SK-N-SH (cell line): Measurements from ENCODE around the gene CIT.

Experiments used
- FOXJ3 ChIP-seq: sonication (generic); formaldehyde crosslinking; IDR thresholded peaks from 2 replicates; pipeline ENCODE4 v1.5.1; 2020; ENCODE audit warnings: mild to moderate bottlenecking, missing genetic modification reagents
- FOXM1 ChIP-seq: IDR thresholded peaks from 2 replicates; pipeline ENCODE4 v1.4.0; 2012; ENCODE audit warnings: low read depth, mild to moderate bottlenecking
- GABPA ChIP-seq: IDR thresholded peaks from 2 replicates; pipeline ENCODE4 v1.4.0; 2012; ENCODE audit warnings: low read depth, mild to moderate bottlenecking
- RAD21 ChIP-seq: IDR thresholded peaks from 2 replicates; pipeline ENCODE4 v1.6.1; 2012; ENCODE audit warnings: mild to moderate bottlenecking, low read length
- RFX5 ChIP-seq: IDR thresholded peaks from 2 replicates; pipeline ENCODE4 v1.6.1; 2012; ENCODE audit warnings: mild to moderate bottlenecking, improper control_type of control experiment, low read length
- SMC3 ChIP-seq: IDR thresholded peaks from 2 replicates; pipeline ENCODE4 v1.6.1; 2012; ENCODE audit warnings: low read depth, low read length, improper control_type of control experiment
- TAF1 ChIP-seq: IDR thresholded peaks from 2 replicates; pipeline ENCODE4 v1.6.1; 2012; ENCODE audit warnings: low read depth, mild to moderate bottlenecking, low read length, moderate library complexity, borderline replicate concordance
- YY1 ChIP-seq: IDR thresholded peaks from 2 replicates; pipeline ENCODE4 v1.4.0; 2012; ENCODE audit warnings: low read depth, mild to moderate bottlenecking

GRCh38 chr12:119704065-119704747, 172.9 kb downstream of the CIT start:
- no peak for TF ChIP-seq SMC3
- TF ChIP-seq FOXM1 = no peak
- TF ChIP-seq YY1 = no peak
- TF ChIP-seq GABPA = no peak
- no peak for TF ChIP-seq RFX5
- no peak for TF ChIP-seq FOXJ3
- TF ChIP-seq TAF1 = no peak
- TF ChIP-seq RAD21 = no peak
